CD4-positive, alpha-beta T cell treated with Interferon gamma for 1 hour (primary cell): ENCODE measurements around the gene PKD1.

Source experiments
- DNase-seq: peaks from one replicate; pipeline ENCODE4 v3.0.0-alpha.2; 2020

Gene PKD1

DNA sequence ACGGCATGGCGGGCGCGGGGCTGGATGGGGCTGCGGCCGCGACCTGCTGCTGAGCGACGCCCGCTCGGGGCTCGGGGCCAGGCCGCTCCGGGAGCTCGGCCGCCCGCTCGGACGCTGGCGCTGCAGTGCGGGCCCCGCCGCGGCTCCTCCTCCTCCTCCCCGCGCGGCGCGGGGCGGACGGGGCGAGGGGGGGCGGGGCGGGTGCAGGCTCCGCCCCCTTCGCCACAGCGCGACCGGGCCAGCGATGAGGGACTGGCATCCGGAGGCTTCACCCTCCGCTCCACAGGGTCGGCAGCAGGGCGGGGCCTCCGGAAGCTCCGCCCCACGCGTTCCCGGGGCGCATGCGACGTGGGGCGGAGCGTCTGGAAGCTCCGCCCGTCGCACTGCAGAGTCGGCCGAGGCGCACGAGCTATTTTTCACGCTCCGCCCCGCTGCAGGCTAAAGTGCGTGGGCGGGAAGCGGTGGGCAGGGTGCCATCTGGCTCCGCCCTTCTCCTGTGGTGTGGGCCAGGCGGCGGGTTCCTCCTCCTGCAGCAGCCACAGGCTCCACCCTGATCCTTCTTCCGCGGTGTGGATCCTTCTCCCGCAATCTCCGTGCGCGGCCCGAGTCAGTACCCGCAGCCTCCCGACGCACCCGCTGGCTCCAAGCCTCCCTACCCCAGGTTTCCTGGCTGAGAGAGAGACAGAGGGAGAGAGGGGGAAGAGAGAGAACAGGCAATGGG lies at the start of gene PKD1:
TSS of gene PKD1 (minus strand) at position 129 of the 721 bp plus-strand sequence. CDS start 209 bp downstream, outside the sequence.
- DNase-seq = peak; percentile 99

DNA sequence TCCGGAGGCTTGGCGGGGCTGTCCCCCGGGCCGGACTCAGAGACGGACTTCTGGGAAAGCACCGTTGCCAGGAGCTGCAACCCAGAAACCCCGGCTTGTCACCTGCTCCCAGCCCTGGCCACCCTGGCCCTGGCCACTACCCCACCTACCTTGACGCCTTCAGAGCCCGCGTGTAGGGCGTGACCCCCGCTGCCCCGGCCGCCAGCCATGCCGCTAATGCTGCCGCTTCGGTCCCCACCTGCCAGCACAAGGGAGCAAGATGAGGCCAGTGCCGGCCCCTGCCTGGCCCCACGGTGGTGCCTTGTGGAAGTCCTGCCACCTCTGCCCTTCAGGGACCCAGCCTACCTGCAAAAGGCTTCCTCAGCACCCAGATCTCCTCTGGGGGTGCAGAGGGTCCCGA lies 49.3 kb upstream of the PKD1 start:
- no peak for DNase-seq

DNA sequence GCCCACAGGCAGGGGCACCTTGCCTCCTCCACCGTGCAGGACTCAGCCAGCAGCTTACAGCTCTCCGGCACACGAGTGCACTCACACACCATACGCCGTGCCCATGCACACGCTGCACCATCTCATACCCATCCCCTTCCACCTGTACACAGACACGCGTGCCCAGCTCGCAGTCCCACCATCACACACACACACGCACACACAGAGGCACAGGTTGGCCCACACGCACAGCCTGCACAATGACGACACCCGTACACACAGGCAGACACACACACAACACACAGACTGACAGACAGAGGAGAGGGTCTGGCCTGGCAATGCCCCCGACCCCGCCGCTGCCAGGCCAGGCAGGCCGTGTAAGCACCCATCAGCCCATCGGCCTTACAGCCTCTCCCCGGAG lies 48.6 kb upstream of the PKD1 start:
- DNase-seq = no peak

DNA sequence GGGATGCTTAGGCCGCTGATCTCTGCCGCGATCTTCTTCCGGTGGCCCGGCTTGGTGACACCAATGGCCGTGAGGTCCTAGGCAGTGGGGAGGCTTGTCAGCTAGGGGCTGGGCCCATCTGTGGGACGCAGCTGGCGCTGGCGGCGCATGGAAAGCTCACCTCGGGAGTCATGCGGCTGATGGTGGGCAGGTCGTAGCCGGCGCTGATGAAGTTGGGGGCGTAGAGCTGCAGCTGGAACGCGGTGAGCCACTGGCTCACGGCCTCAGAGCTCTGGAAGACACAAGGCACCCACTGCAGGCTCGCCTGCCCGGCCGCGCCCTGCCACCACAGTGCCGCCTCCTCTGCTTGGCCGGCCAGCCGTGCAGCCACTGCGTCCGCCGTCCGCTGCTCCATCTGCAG lies 48.0 kb upstream of the PKD1 start:
- no peak for DNase-seq

- DNase-seq = no peak
Observed at GRCh38 chr16:2181952-2182351, 46.3 kb upstream of the PKD1 start.

DNA sequence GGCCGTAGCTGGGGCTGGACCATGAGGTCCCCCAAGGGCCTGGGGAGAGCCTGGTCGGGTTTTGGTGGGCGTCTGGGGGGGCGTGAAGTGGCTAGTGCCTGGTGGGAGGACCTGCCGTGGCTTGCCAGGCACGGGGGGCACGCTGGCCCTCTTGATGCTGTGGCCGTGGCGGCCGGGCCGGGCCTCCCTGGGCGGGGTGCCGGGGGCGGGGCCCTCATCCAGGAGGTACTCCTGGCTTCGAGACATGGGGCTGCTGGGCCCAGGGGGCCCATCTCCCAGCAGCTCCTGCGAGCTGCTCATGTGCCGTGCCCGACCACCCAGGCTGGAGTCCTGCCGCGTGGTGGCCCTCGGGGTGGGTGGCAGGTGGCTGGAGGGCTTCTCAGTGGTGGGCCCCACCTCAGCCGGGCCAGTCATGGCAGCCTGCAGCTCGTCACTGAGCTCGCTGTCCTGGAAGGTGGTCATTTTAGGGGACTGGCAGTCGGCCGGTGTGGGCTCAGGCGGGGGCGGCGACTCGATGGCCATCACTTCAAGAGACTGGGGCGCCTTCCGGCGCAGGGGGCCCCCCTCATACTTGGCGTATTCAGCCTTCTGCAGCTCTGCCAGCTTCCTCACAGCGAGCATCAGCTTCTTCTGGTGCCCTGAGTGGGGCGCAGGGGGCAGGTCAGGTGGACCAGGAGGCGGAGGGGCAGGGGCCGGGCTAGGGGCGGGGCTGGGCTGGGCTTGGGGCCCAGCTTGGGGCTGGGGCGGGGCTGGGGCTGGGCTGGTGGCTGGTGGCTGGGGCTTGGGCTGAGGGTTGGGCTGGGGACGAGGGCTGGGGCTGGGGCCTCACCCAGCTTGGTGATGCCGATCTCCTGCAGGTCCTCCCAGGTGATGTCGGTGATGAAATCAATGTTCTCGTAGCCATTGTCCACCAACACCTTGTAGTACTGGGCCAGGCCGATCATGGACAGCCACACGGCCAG lies 45.5 kb upstream of the PKD1 start:
- no peak for DNase-seq

GRCh38 chr16:2180461-2180860 lies 44.8 kb upstream of the PKD1 start:
- no peak for DNase-seq

DNA sequence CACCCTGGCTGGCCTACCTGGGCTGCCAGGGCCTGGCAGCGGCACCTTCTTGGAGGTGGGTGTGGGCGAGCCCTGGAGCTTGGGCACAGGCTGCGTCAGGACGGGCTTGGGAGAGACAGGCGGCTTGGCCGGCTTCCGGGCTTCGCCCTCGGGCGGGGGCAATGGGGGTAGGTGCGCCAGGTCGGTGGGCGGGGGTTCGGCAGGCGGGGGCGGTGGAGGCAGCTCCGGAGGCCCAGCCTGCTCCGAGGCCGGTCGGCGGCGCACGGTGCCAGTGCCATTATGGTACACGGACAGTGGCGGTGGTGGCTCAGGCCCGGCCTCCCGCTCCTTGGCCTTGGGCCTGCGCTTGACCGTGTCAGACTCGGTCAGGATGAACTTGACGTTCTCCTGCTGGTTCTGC lies 43.9 kb upstream of the PKD1 start:
- DNase-seq = no peak

DNA sequence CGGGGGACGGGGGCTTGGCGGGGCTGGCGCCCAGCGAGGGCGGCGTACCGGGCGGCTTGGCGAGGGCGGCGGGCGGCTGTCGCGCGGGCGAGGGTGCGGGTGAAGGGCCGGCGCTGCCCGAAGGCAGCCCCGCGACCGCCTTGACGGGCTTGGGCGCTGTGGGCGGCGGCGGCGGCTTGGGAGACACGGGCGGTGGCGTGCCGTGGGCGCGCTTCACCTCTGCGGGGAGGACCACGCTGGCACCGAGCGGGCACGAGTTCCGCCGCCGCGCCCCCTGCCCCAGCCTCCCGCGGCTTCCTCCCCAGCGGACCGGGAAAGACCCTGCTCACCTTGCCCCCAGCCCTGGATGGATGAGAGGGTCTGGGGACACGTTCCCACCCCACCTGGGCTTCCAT lies 43.4 kb upstream of the PKD1 start:
- DNase-seq = no peak

GRCh38 chr16:2178321-2179106 lies 42.8 kb upstream of the PKD1 start:
- peak; percentile 22 for DNase-seq

- DNase-seq = no peak
Observed at GRCh38 chr16:2177561-2177960, 41.9 kb upstream of the PKD1 start.

DNA sequence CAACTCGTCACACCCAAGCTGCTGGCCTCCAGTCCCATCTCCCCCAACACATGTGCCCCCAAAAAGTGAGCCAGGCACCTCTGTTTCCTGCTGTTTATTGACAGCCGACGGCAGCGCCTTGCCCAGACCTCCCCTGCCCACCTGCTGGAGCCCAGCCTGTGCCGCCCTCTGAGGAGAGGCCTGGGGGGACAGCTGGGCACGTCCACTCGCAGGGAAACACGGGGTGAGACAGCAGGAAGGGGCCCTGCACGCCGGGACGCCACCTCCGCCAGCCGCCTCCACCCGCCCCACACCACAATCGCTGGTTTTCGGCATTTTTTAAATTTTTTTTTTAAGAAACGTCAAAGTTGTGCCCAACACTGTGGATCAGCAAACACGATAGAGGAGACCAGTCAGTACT lies 41.4 kb upstream of the PKD1 start:
- no peak for DNase-seq

- DNase-seq = no peak
Observed at GRCh38 chr16:2176047-2176446, 40.3 kb upstream of the PKD1 start.

- no peak for DNase-seq
Observed at GRCh38 chr16:2175454-2175853, 39.8 kb upstream of the PKD1 start.

DNA sequence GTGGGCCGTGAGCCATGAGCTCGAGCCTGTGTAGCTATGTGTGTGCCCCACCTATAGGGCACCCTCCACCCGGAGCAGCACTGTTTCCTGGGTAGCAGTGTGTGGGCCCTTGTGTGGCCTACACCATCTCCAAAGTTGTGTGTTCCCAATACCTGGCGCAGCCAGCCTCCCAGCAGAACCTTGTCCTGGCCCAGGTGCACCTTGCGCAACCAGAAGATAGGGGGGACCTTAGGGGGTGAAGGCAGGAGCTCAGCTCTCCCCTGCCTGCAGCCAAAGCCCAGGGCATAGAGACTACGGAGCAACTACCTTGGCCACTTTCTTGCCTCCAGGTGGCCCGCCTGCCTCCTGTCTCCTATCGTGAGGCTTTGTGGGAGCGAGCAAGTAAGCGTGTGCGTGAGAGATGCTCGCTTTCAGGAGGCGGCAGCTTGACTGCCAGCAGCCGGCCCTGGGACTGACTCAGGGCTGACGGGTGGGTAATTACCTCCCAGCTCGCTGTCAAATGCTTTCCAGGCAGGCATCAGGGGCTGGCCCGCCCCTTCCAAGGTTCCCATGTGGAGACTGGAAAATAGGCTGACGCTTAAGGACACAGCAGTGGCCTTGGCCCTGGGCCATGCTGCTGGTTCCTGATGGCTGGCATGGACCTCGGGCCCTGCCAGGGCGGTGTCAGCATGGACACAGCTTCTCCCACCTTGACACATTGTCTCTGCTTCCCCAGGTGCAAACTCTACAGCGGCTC lies 38.9 kb upstream of the PKD1 start:
- DNase-seq = no peak

GRCh38 chr16:2173916-2174315 lies 38.2 kb upstream of the PKD1 start:
- DNase-seq = no peak

GRCh38 chr16:2173366-2173765 lies 37.7 kb upstream of the PKD1 start:
- no peak for DNase-seq

GRCh38 chr16:2172688-2173335 lies 37.1 kb upstream of the PKD1 start:
- DNase-seq = no peak

- DNase-seq = no peak
Observed at GRCh38 chr16:2171601-2172178, 36.0 kb upstream of the PKD1 start.

- no peak for DNase-seq
Observed at GRCh38 chr16:2170587-2171435, 35.1 kb upstream of the PKD1 start.

DNA sequence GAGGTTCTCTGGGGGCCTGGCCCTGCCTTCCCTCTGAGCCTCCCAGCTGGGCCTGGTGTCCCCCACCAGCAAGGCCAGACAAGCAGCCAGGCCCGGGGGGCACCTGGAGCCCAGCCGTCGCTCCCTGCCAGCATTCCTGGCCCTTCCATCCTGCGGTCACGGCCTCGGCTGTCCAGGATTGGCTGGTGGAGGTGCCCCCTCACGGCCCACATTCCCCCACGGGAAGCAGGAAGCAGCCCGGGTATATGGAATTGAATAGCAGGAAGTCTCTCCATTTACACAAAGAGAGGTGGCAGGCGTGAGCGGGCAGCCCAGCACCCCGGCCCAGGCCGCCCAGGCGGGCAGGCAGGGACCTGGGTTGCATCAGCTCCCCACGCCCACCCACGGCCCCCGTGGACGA lies 34.4 kb upstream of the PKD1 start:
- no peak for DNase-seq
